ENCODE measurements around the gene JAKMIP3. TPM values are rescaled to one million over a fixed set of nuclear protein-coding genes. Genes with fewer than 3 reads are reported as not detected.

Gene JAKMIP3
- total RNA-seq (2014; rRNA removed) (0.92 and 1.0 TPM in 2 replicates), Bru-seq, nascent RNA (percentile 30 among the genes with signal in this experiment), BruChase-seq, experiment 1, labeled RNA remaining after a 6-hour chase (percentile 32 among the genes with signal in this experiment), BruChase-seq, experiment 2, labeled RNA remaining after a 2-hour chase (percentile 32 among the genes with signal in this experiment)
- long read RNA-seq, partial matches to known transcripts, result 0 of 1 reads
- long read RNA-seq, other reads (novel, unspliced or antisense), result 1 of 1 reads

DNA sequence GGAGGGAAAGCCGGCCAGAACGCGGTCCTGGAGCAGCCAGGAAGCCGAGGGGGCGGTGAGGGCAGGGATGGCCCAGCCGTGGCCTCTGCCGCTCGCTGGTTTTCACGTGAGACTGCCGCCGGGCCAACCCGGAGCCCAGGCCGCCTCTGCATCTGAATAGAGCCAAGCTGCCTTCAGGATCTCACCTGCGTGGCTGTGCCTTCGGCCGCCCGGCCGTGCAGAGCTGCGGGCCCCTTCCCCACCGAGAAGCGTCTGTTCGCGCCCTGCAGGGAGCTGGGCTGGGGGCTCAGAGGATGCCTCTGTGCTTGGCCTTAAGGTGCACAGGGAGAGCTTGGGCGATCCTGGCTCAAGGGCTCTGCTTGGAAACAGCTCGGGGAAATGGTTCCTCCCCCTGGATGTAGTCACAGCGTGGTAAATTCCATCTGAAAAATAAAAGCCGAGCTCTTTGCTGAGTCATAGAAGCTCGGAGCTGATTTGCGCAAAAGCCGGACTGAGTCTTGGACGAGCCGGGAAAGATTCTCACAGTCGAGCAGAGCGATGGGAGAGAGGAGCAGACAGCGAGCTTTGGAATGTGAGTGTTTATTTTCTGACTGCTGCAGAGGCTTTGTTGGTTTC is at the start of gene JAKMIP3:
Gene JAKMIP3, plus strand, starts transcription at position 456 of the 615 bp plus-strand sequence. CDS start 38,863 bp downstream, outside the sequence.
- Histone ChIP-seq H3K9ac (ENCODE audit: low read length) (peak within 1 kb of the TSS; percentile 64), H3K4me1 (ENCODE audit: insufficient read depth, low read length) (peaks cover 14% of the 10 kb centered on the region; the same call in 1 of the 2 replicates), H3K36me3 (ENCODE audit: low read depth, low read length) (no peaks in the 10 kb centered on the region), H3K9me2 (replicated peaks; ENCODE audit: low read length) (no peaks in the 10 kb centered on the region), H3F3A (ENCODE audit: low read length, unreplicated experiment) (no peaks in the 10 kb centered on the region), H3K4me2 (ENCODE audit: low read length) (peak within 1 kb of the TSS; percentile 89), H3K4me3 (ENCODE audit: low read length) (peak within 1 kb of the TSS; percentile 80), H3K27ac (ENCODE audit: low read length) (peak within 1 kb of the TSS; percentile 68), H3K27me3 (ENCODE audit: low read length) (no peaks in the 10 kb centered on the region), H3K9me3 (ENCODE audit: low read length) (no peaks in the 10 kb centered on the region), H2AFZ (ENCODE audit: low read length) (peak within 1 kb of the TSS; percentile 85), H4K20me1 (ENCODE audit: low read length) (no peaks in the 10 kb centered on the region), H3K79me2 (ENCODE audit: low read length) (peaks cover 17% of the 10 kb centered on the region)
- ATAC-seq (peak; percentile 86), DNase-seq (peak; percentile 87)
- POLR2A ChIA-PET (ENCODE audit: unreplicated experiment), result interaction anchor here (0.6 kb wide), 1 partner anchor 44 kb away, joined by 4 read pairs; no protein-coding TSS in a partner anchor
- TF ChIP-seq, protein P1, sequence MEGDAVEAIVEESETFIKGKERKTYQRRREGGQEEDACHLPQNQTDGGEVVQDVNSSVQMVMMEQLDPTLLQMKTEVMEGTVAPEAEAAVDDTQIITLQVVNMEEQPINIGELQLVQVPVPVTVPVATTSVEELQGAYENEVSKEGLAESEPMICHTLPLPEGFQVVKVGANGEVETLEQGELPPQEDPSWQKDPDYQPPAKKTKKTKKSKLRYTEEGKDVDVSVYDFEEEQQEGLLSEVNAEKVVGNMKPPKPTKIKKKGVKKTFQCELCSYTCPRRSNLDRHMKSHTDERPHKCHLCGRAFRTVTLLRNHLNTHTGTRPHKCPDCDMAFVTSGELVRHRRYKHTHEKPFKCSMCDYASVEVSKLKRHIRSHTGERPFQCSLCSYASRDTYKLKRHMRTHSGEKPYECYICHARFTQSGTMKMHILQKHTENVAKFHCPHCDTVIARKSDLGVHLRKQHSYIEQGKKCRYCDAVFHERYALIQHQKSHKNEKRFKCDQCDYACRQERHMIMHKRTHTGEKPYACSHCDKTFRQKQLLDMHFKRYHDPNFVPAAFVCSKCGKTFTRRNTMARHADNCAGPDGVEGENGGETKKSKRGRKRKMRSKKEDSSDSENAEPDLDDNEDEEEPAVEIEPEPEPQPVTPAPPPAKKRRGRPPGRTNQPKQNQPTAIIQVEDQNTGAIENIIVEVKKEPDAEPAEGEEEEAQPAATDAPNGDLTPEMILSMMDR (conservative IDR thresholded peaks at IDR 0.05; ENCODE audit: low read depth, low read length), result no peak
- no peak for TF ChIP-seq EZH2 (IDR thresholded peaks at IDR 0.05; ENCODE audit: low read length, unreplicated experiment)
- TF ChIP-seq EZH2phosphoT487 (IDR thresholded peaks at IDR 0.05; ENCODE audit: borderline replicate concordance, low read length), result no peak
- no TSS peak for BruUV-seq (replicated peaks)
- CTCF ChIA-PET, result no interaction called here
- intact Hi-C loops (cut with micrococcal nuclease), result no loop called here

DNA sequence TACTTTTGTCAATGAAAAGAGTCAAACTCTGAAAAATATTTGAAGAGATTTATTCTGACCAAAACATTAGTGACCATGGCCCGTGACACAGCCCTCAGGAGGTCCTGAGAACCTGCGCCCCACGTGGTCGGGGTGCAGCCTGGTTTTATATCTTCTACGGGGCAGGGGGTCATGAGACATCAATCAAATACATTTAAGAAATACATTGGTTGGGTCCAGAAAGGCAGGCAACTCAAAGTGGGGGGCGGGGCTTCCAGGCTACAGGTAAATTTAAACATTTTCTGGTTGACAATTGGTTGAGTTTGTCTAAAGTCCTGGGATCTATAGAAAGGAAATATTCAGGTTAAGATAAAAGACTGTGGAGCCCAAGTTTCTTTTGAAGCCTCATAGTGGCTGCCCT is 49.2 kb upstream of the JAKMIP3 start:
- Histone ChIP-seq H3K79me2 (ENCODE audit: low read length) (no peaks in the 10 kb centered on the region), H4K20me1 (ENCODE audit: low read length) (no peaks in the 10 kb centered on the region), H3K27ac (ENCODE audit: low read length) (no peak overlapping the region), H3F3A (ENCODE audit: low read length, unreplicated experiment) (no peaks in the 10 kb centered on the region), H3K9me3 (ENCODE audit: low read length) (no peaks in the 10 kb centered on the region), H3K9me2 (replicated peaks; ENCODE audit: low read length) (no peaks in the 10 kb centered on the region), H3K36me3 (ENCODE audit: low read depth, low read length) (no peaks in the 10 kb centered on the region), H3K4me1 (ENCODE audit: insufficient read depth, low read length) (no peaks in the 10 kb centered on the region), H3K27me3 (ENCODE audit: low read length) (0 out of 2 replicates have a peak, but pooled peaks cover 10% of the 10 kb centered on the region), H3K4me2 (ENCODE audit: low read length) (no peak overlapping the region), H3K4me3 (ENCODE audit: low read length) (no peak overlapping the region), H3K9ac (ENCODE audit: low read length) (no peak overlapping the region), H2AFZ (ENCODE audit: low read length) (no peak overlapping the region)
- ATAC-seq, result no peak
- DNase-seq, result no peak
- no TSS peak for BruUV-seq (replicated peaks)
- ChIA-PET POLR2A (ENCODE audit: unreplicated experiment) (no interaction called here), CTCF (no interaction called here)
- intact Hi-C loops (cut with micrococcal nuclease), result no loop called here
- no peak for TF ChIP-seq EZH2phosphoT487 (IDR thresholded peaks at IDR 0.05; ENCODE audit: borderline replicate concordance, low read length)
- TF ChIP-seq, protein P1 (conservative IDR thresholded peaks at IDR 0.05; ENCODE audit: low read depth, low read length), result no peak
- no peak for TF ChIP-seq EZH2 (IDR thresholded peaks at IDR 0.05; ENCODE audit: low read length, unreplicated experiment)

DNA sequence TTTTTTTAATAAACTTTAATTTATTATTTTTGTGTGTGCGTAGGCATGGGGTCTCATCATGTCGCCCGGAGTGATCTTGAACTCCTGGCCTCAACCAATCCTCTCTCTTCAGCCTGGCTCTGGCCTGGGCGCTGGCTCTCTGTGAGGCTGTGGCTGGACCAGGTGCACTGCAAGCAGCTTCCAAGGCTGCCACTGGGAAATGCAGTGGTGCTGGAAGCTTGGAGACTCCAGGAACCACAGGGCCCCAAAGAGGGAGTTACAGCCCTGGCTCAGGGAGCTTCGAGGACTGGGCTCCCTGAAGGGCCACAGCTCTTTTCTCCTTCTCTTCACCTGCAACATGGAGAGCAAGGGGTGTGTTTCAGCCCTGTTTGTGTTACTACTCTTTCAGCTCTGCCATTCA is 47.3 kb upstream of the JAKMIP3 start:
- no peaks in the 10 kb centered on the region for H4K20me1 ChIP-seq (ENCODE audit: low read length)
- no peak overlapping the region for H3K4me2 ChIP-seq (ENCODE audit: low read length)
- no peak overlapping the region for H2AFZ ChIP-seq (ENCODE audit: low read length)
- no peaks in the 10 kb centered on the region for H3F3A ChIP-seq (ENCODE audit: low read length, unreplicated experiment)
- ATAC-seq (no peak), DNase-seq (no peak)
- BruUV-seq (replicated peaks), result no TSS peak
- ChIA-PET POLR2A (ENCODE audit: unreplicated experiment) (no interaction called here), CTCF (no interaction called here)
- H3K9me3 ChIP-seq (ENCODE audit: low read length), result no peaks in the 10 kb centered on the region
- H3K9me2 ChIP-seq (replicated peaks; ENCODE audit: low read length), result no peaks in the 10 kb centered on the region
- H3K4me3 ChIP-seq (ENCODE audit: low read length), result no peak overlapping the region
- 0 out of 2 replicates have a peak, but pooled peaks cover under 1% of the 10 kb centered on the region for H3K4me1 ChIP-seq (ENCODE audit: insufficient read depth, low read length)
- TF ChIP-seq, protein P1 (conservative IDR thresholded peaks at IDR 0.05; ENCODE audit: low read depth, low read length), result no peak
- TF ChIP-seq EZH2 (IDR thresholded peaks at IDR 0.05; ENCODE audit: low read length, unreplicated experiment), result no peak
- TF ChIP-seq EZH2phosphoT487 (IDR thresholded peaks at IDR 0.05; ENCODE audit: borderline replicate concordance, low read length), result no peak
- H3K27ac ChIP-seq (ENCODE audit: low read length), result no peak overlapping the region
- 0 out of 2 replicates have a peak, but pooled peaks cover 3% of the 10 kb centered on the region for H3K27me3 ChIP-seq (ENCODE audit: low read length)
- intact Hi-C loops (cut with micrococcal nuclease), result no loop called here
- H3K79me2 ChIP-seq (ENCODE audit: low read length), result no peaks in the 10 kb centered on the region
- H3K9ac ChIP-seq (ENCODE audit: low read length), result no peak overlapping the region
- H3K36me3 ChIP-seq (ENCODE audit: low read depth, low read length), result no peaks in the 10 kb centered on the region

All from PC-3 (cell line).